Neural cell (in vitro differentiated cells): ENCODE measurements around the gene SPTSSB.

Experiments
- EZH2 ChIP-seq: fragments of 200-600, 300-800 bp; shearing (Covaris generic), sonication (generic); IDR thresholded peaks from 2 replicates; pipeline ENCODE4 v1.6.1; 2014; ENCODE audit warnings: antibody characterized with exemption, low read length, borderline replicate concordance, mild to moderate bottlenecking; ENCODE audit not compliant: insufficient read depth, poor library complexity, severe bottlenecking
- POLR2AphosphoS5 ChIP-seq: IDR thresholded peaks from 2 replicates; pipeline ENCODE4 v1.6.1; 2012
- TF ChIP-seq, protein P1 (sequence below): fragments of 450-650 bp; IDR thresholded peaks from 2 replicates; pipeline ENCODE4 v1.5.1; 2014; ENCODE audit warnings: antibody characterized with exemption, mild to moderate bottlenecking, moderate library complexity; ENCODE audit not compliant: poor library complexity, severe bottlenecking

DNA sequence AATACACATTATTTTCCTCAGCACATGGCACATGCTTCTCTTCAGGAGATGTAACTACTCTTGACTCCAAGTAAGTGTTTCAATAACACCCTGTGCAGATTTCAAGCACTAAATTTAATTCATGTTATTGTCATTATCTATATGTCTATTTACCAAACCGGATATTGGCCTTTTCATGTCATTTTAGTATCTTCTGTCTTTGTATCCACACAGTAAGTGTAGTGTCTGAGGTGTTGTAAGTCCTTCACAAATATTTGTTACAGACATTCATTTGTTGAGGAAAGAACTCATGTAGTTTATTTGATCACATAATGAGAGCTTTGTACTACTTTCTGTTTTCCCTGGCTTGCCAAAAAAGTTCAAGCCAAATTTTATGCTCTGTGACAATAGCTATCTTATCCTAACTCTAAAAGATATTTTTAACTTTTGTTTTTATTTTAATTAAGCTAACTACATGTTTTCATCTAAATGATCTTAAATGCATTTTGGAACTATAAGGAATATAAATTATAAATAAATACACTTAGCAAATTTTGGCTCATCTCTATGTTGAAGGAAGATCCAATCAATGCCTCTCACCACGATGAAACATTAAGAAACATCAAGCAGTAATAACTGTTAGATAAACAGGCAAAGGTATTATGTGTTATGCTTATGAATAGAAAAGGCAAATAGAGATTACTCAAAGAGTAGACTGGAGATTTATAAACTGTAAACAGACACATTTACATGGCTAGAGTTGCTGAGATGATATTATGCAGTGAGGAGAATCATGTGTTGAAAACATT, 48.3 kb downstream of the SPTSSB start:
- TF ChIP-seq, protein P1, sequence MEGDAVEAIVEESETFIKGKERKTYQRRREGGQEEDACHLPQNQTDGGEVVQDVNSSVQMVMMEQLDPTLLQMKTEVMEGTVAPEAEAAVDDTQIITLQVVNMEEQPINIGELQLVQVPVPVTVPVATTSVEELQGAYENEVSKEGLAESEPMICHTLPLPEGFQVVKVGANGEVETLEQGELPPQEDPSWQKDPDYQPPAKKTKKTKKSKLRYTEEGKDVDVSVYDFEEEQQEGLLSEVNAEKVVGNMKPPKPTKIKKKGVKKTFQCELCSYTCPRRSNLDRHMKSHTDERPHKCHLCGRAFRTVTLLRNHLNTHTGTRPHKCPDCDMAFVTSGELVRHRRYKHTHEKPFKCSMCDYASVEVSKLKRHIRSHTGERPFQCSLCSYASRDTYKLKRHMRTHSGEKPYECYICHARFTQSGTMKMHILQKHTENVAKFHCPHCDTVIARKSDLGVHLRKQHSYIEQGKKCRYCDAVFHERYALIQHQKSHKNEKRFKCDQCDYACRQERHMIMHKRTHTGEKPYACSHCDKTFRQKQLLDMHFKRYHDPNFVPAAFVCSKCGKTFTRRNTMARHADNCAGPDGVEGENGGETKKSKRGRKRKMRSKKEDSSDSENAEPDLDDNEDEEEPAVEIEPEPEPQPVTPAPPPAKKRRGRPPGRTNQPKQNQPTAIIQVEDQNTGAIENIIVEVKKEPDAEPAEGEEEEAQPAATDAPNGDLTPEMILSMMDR, result no peak
- TF ChIP-seq POLR2AphosphoS5 (no peak), EZH2 (no peak)
